CD8-positive, alpha-beta memory T cell (primary cell): ENCODE measurements around the gene ATP8A2. TPM values are rescaled to one million over a fixed set of nuclear protein-coding genes. Genes with fewer than 3 reads are reported as not detected.
"Not testable (repeated sequence)": the region's sequence is repeated elsewhere in the genome, so short reads cannot be mapped to it uniquely, and the experiment has no call there.

ENCODE experiments used
- CTCF ChIA-PET: fragments of 350-600 bp; sonication (Branson Sonifier 250); formaldehyde crosslinking; loops from one replicate; lab custom pipeline; 2021; ENCODE audit warnings: antibody characterized with exemption; lab: Charles Lee
- POLR2A ChIA-PET: fragments of 350-600 bp; sonication (Branson Sonifier 250); formaldehyde crosslinking; loops from one replicate; lab custom pipeline; 2021; ENCODE audit warnings: antibody characterized with exemption; lab: Charles Lee
- DNase-seq, 5 donors: peaks; one replicate each; pipeline versions ENCODE4 v3.0.0 to v3.0.0-alpha.2; 2020 to 2022; ENCODE audit warnings: mixed read lengths in 1 of 5
- H3K27ac ChIP-seq: one replicate; pipeline ENCODE4 v1.7.0; 2013; ENCODE audit warnings: low read depth, mild to moderate bottlenecking, low read length, moderate library complexity
- H3K27me3 ChIP-seq: 2 replicates; pipeline ENCODE4 v1.7.0; 2013; ENCODE audit warnings: low read length, mild to moderate bottlenecking; ENCODE audit not compliant: insufficient read depth, poor library complexity, severe bottlenecking
- H3K36me3 ChIP-seq: 2 replicates; pipeline ENCODE4 v1.7.0; 2013; ENCODE audit warnings: mild to moderate bottlenecking, low read length, moderate library complexity; ENCODE audit not compliant: insufficient read depth
- H3K4me1 ChIP-seq: 2 replicates; pipeline ENCODE4 v1.7.0; 2013; ENCODE audit warnings: mild to moderate bottlenecking, low read length, moderate library complexity; ENCODE audit not compliant: insufficient read depth
- H3K4me3 ChIP-seq: 2 replicates; pipeline ENCODE4 v1.7.0; 2013; ENCODE audit warnings: mild to moderate bottlenecking, low read length
- H3K9me3 ChIP-seq: 2 replicates; pipeline ENCODE4 v1.7.0; 2013; ENCODE audit warnings: mild to moderate bottlenecking, low read length
- H3K27ac Mint-ChIP-seq, 8 donors: one replicate each; pipeline ENCODE4 v1.8.0; 2020 to 2021; ENCODE audit warnings: mixed read lengths in 8 of 8, mild to moderate bottlenecking in 6 of 8, inconsistent platforms in 3 of 8, moderate library complexity in 3 of 8
- H3K27me3 Mint-ChIP-seq, 2 donors: one replicate each; pipeline ENCODE4 v1.8.0; 2020 to 2021; ENCODE audit warnings: mixed read lengths in 2 of 2, mild to moderate bottlenecking in 1 of 2, moderate library complexity in 1 of 2
- H3K36me3 Mint-ChIP-seq, 3 donors: one replicate each; pipeline ENCODE4 v1.8.0; 2020 to 2021; ENCODE audit warnings: mixed read lengths in 3 of 3, inconsistent platforms in 1 of 3, mild to moderate bottlenecking in 1 of 3
- H3K4me1 Mint-ChIP-seq, 3 donors: one replicate each; pipeline ENCODE4 v1.8.0; 2020 to 2021; ENCODE audit warnings: mixed read lengths in 3 of 3, inconsistent platforms in 1 of 3, mild to moderate bottlenecking in 1 of 3
- H3K4me3 Mint-ChIP-seq, 7 donors: one replicate each; pipeline ENCODE4 v1.8.0; 2020 to 2021; ENCODE audit warnings: mixed read lengths in 7 of 7, mild to moderate bottlenecking in 6 of 7, moderate library complexity in 4 of 7, inconsistent platforms in 2 of 7
- H3K9me3 Mint-ChIP-seq, 5 donors: one replicate each; pipeline ENCODE4 v1.8.0; 2020 to 2022; ENCODE audit warnings: mixed read lengths in 5 of 5, mild to moderate bottlenecking in 3 of 5, moderate library complexity in 2 of 5, inconsistent platforms in 1 of 5
- polyA plus RNA-seq: library from polyadenylated mRNA; unstranded; fragments of 300-500 nt; fragmentation: Illumina TruSeq; gene quantifications from one replicate; pipeline ENCODE4 v1.2.3, GENCODE V29; 2021
- total RNA-seq, 2 experiments: library from RNA; stranded (reverse); gene quantifications; one replicate each; pipeline ENCODE4 v1.2.3, GENCODE V29; 2021

ATP8A2 gene
- total and polyA plus RNA-seq, 3 experiments from 2014 or later = 0.26 to 0.63 (median 0.58) TPM

GRCh38 chr13:25948910-25949309, 577.1 kb downstream of the ATP8A2 start:
- H3K9me3 Mint-ChIP-seq = peaks cover 0 to 3% (median 0%) of the 10 kb centered on the region in 5 donors
- ChIA-PET POLR2A (no interaction called here), CTCF (no interaction called here)
- no peak for DNase-seq
- Histone ChIP-seq H3K27me3 (no peaks in the 10 kb centered on the region), H3K4me3 (no peak overlapping the region), H3K36me3 (no peaks in the 10 kb centered on the region), H3K9me3 (no peaks in the 10 kb centered on the region), H3K4me1 (no peaks in the 10 kb centered on the region), H3K27ac (no peak overlapping the region)
- H3K36me3 Mint-ChIP-seq = peaks cover 0 to 8% (median 0%) of the 10 kb centered on the region in 3 donors
- H3K4me3 Mint-ChIP-seq = no peak overlapping the region
- no peak overlapping the region for H3K27ac Mint-ChIP-seq
- H3K27me3 Mint-ChIP-seq = peaks cover 0 to 7% of the 10 kb centered on the region in 2 donors
- H3K4me1 Mint-ChIP-seq = peaks cover 4 to 13% (median 7%) of the 10 kb centered on the region in 3 donors

- Mint-ChIP-seq H3K9me3 (peaks cover 0 to 15% (median 6%) of the 10 kb centered on the region in 5 donors), H3K36me3 (peaks cover 0 to 8% (median 0%) of the 10 kb centered on the region in 3 donors), H3K27me3 (peaks cover 0 to 6% of the 10 kb centered on the region in 2 donors), H3K4me3 (no peak overlapping the region), H3K4me1 (peaks cover 10 to 15% (median 10%) of the 10 kb centered on the region in 3 donors), H3K27ac (no peak overlapping the region)
- H3K4me3 ChIP-seq = no peak overlapping the region
- CTCF ChIA-PET = no interaction called here
- peaks cover 10% of the 10 kb centered on the region for H3K4me1 ChIP-seq
- H3K9me3 ChIP-seq = no peaks in the 10 kb centered on the region
- H3K36me3 ChIP-seq = no peaks in the 10 kb centered on the region
- H3K27me3 ChIP-seq = no peaks in the 10 kb centered on the region
- H3K27ac ChIP-seq = no peak overlapping the region
- DNase-seq = no peak
- POLR2A ChIA-PET = no interaction called here
Measured at GRCh38 chr13:25951831-25952230, 580.1 kb downstream of the ATP8A2 start.

GRCh38 chr13:25954080-25954479, 582.3 kb downstream of the ATP8A2 start:
- POLR2A ChIA-PET, H3K27me3 Mint-ChIP-seq, H3K4me3 ChIP-seq, H3K9me3 ChIP-seq, H3K27ac ChIP-seq, H3K36me3 ChIP-seq, H3K27me3 ChIP-seq, CTCF ChIA-PET: not testable (repeated sequence)
- peak in 1 of 5 donors; percentile 17 for DNase-seq
- Mint-ChIP-seq H3K4me1 (peaks cover 13 to 18% (median 13%) of the 10 kb centered on the region in 3 donors), H3K9me3 (peaks cover 0 to 22% (median 14%) of the 10 kb centered on the region in 5 donors), H3K36me3 (peaks cover 0 to 14% (median 0%) of the 10 kb centered on the region in 3 donors), H3K27ac (peak overlapping the region in 1 of 8 donors; percentile 4), H3K4me3 (peak overlapping the region in 3 of 7 donors; percentile 19 to 23 (median 22))
- peaks cover 13% of the 10 kb centered on the region for H3K4me1 ChIP-seq

- H3K27ac ChIP-seq, H3K9me3 ChIP-seq, H3K27me3 Mint-ChIP-seq, H3K36me3 Mint-ChIP-seq, CTCF ChIA-PET, H3K27me3 ChIP-seq, DNase-seq, H3K4me3 ChIP-seq, H3K4me3 Mint-ChIP-seq, POLR2A ChIA-PET, H3K36me3 ChIP-seq: not testable (repeated sequence)
- Mint-ChIP-seq H3K9me3 (peaks cover 0 to 20% (median 14%) of the 10 kb centered on the region in 5 donors), H3K4me1 (peaks cover 21 to 26% (median 22%) of the 10 kb centered on the region in 3 donors), H3K27ac (peak overlapping the region in 1 of 8 donors; percentile 9)
- peaks cover 20% of the 10 kb centered on the region for H3K4me1 ChIP-seq
Measured at GRCh38 chr13:25954943-25955342, 583.2 kb downstream of the ATP8A2 start.

GRCh38 chr13:25958986-25959385, 587.2 kb downstream of the ATP8A2 start:
- H3K27ac ChIP-seq = no peak overlapping the region
- no peak overlapping the region for H3K4me3 ChIP-seq
- H3K4me1 ChIP-seq = peaks cover 20% of the 10 kb centered on the region
- Mint-ChIP-seq H3K27me3 (peaks cover 0 to 3% of the 10 kb centered on the region in 2 donors), H3K4me1 (peaks cover 18 to 22% (median 21%) of the 10 kb centered on the region in 3 donors), H3K4me3 (no peak overlapping the region), H3K36me3 (peaks cover 0 to 7% (median 0%) of the 10 kb centered on the region in 3 donors), H3K9me3 (peaks cover 0 to 19% (median 14%) of the 10 kb centered on the region in 5 donors), H3K27ac (peak overlapping the region in 2 of 8 donors; percentile 27 to 58)
- ChIA-PET POLR2A (no interaction called here), CTCF (no interaction called here)
- no peaks in the 10 kb centered on the region for H3K36me3 ChIP-seq
- DNase-seq = no peak
- H3K27me3 ChIP-seq = no peaks in the 10 kb centered on the region
- no peaks in the 10 kb centered on the region for H3K9me3 ChIP-seq

- DNase-seq = no peak
- Histone ChIP-seq H3K4me3 (no peak overlapping the region), H3K4me1 (peaks cover 10% of the 10 kb centered on the region), H3K27me3 (no peaks in the 10 kb centered on the region), H3K9me3 (no peaks in the 10 kb centered on the region), H3K27ac (no peak overlapping the region), H3K36me3 (no peaks in the 10 kb centered on the region)
- ChIA-PET POLR2A (no interaction called here), CTCF (no interaction called here)
- Mint-ChIP-seq H3K36me3 (peaks cover 0 to 7% (median 0%) of the 10 kb centered on the region in 3 donors), H3K27ac (no peak overlapping the region), H3K4me1 (peaks cover 11 to 12% (median 12%) of the 10 kb centered on the region in 3 donors), H3K4me3 (no peak overlapping the region), H3K9me3 (peaks cover 0 to 14% (median 12%) of the 10 kb centered on the region in 5 donors), H3K27me3 (no peaks in the 10 kb centered on the region)
Measured at GRCh38 chr13:25961294-25961693, 589.5 kb downstream of the ATP8A2 start.

GRCh38 chr13:25963674-25964073, 591.9 kb downstream of the ATP8A2 start:
- H3K36me3 Mint-ChIP-seq = no peaks in the 10 kb centered on the region
- H3K9me3 ChIP-seq = no peaks in the 10 kb centered on the region
- no peaks in the 10 kb centered on the region for H3K27me3 Mint-ChIP-seq
- no peaks in the 10 kb centered on the region for H3K36me3 ChIP-seq
- no peak overlapping the region for H3K4me3 ChIP-seq
- H3K4me1 ChIP-seq = peaks cover 10% of the 10 kb centered on the region
- CTCF ChIA-PET = no interaction called here
- no peaks in the 10 kb centered on the region for H3K9me3 Mint-ChIP-seq
- peaks cover 11 to 12% (median 12%) of the 10 kb centered on the region in 3 donors for H3K4me1 Mint-ChIP-seq
- no peak for DNase-seq
- H3K4me3 Mint-ChIP-seq = no peak overlapping the region
- H3K27me3 ChIP-seq = no peaks in the 10 kb centered on the region
- no peak overlapping the region for H3K27ac ChIP-seq
- POLR2A ChIA-PET = no interaction called here
- H3K27ac Mint-ChIP-seq = no peak overlapping the region

GRCh38 chr13:25965596-25965995, 593.8 kb downstream of the ATP8A2 start:
- no peak overlapping the region for H3K4me3 Mint-ChIP-seq
- no peaks in the 10 kb centered on the region for H3K9me3 Mint-ChIP-seq
- CTCF ChIA-PET = no interaction called here
- H3K36me3 Mint-ChIP-seq = no peaks in the 10 kb centered on the region
- peaks cover 2% of the 10 kb centered on the region for H3K4me1 ChIP-seq
- H3K4me3 ChIP-seq = no peak overlapping the region
- H3K27ac Mint-ChIP-seq = peak overlapping the region in 1 of 8 donors; percentile 48
- no peaks in the 10 kb centered on the region for H3K36me3 ChIP-seq
- H3K4me1 Mint-ChIP-seq = peaks cover 5 to 7% (median 6%) of the 10 kb centered on the region in 3 donors
- POLR2A ChIA-PET = no interaction called here
- H3K27ac ChIP-seq = no peak overlapping the region
- H3K9me3 ChIP-seq = no peaks in the 10 kb centered on the region
- H3K27me3 Mint-ChIP-seq = no peaks in the 10 kb centered on the region
- H3K27me3 ChIP-seq = no peaks in the 10 kb centered on the region
- DNase-seq = no peak
